ENCODE results near the gene GLB1L3.
A peak's percentile ranks its signal among the peaks of the same experiment; 100 is the strongest.
"Not testable (repeated sequence)": the region's sequence is repeated elsewhere in the genome, so short reads cannot be mapped to it uniquely, and the experiment has no call there.

GLB1L3 gene

GRCh38 chr11:134313821-134314607, 37.8 kb downstream of the GLB1L3 start:
- DNase-seq (ENCODE audit: low read depth) = no peak

GRCh38 chr11:134317103-134317502, 40.9 kb downstream of the GLB1L3 start:
- DNase-seq (ENCODE audit: low read depth) = no peak

- DNase-seq (ENCODE audit: low read depth) = not testable (repeated sequence)
These were observed 45.2 kb downstream of the GLB1L3 start for GRCh38 chr11:134321373-134321772.

- DNase-seq (ENCODE audit: low read depth) = no peak
These were observed 46.4 kb downstream of the GLB1L3 start for GRCh38 chr11:134322553-134322952.

GRCh38 chr11:134328433-134328832, 52.3 kb downstream of the GLB1L3 start:
- DNase-seq (ENCODE audit: low read depth) = no peak

GRCh38 chr11:134330611-134331353, 54.6 kb downstream of the GLB1L3 start:
- no peak for DNase-seq (ENCODE audit: low read depth)

- peak; percentile 74 for DNase-seq (ENCODE audit: low read depth)
These were observed 55.4 kb downstream of the GLB1L3 start, which contains the start of gene GLB1L2 for GRCh38 chr11:134331354-134332188. Gene GLB1L2 (plus strand): TSS chr11:134331988. CDS start chr11:134332062, 74 bp downstream.

- DNase-seq (ENCODE audit: low read depth) = peak; percentile 9
These were observed 56.0 kb downstream of the GLB1L3 start for GRCh38 chr11:134332189-134332631.

GRCh38 chr11:134332782-134333181, 56.6 kb downstream of the GLB1L3 start:
- no peak for DNase-seq (ENCODE audit: low read depth)

- DNase-seq (ENCODE audit: low read depth) = no peak
These were observed 57.1 kb downstream of the GLB1L3 start for GRCh38 chr11:134333312-134333711.

- DNase-seq (ENCODE audit: low read depth) = no peak
These were observed 57.8 kb downstream of the GLB1L3 start for GRCh38 chr11:134333946-134334345.

- no peak for DNase-seq (ENCODE audit: low read depth)
These were observed 58.8 kb downstream of the GLB1L3 start for GRCh38 chr11:134334796-134335571.

- DNase-seq (ENCODE audit: low read depth) = no peak
These were observed 60.9 kb downstream of the GLB1L3 start for GRCh38 chr11:134337051-134337450.

GRCh38 chr11:134338068-134338467, 61.9 kb downstream of the GLB1L3 start:
- no peak for DNase-seq (ENCODE audit: low read depth)

- no peak for DNase-seq (ENCODE audit: low read depth)
These were observed 62.5 kb downstream of the GLB1L3 start for GRCh38 chr11:134338654-134339053.

GRCh38 chr11:134339756-134340155, 63.6 kb downstream of the GLB1L3 start:
- no peak for DNase-seq (ENCODE audit: low read depth)

- DNase-seq (ENCODE audit: low read depth) = no peak
These were observed 64.3 kb downstream of the GLB1L3 start for GRCh38 chr11:134340354-134340964.

- DNase-seq (ENCODE audit: low read depth) = no peak
These were observed 65.8 kb downstream of the GLB1L3 start for GRCh38 chr11:134341805-134342571.

GRCh38 chr11:134342572-134343340, 66.6 kb downstream of the GLB1L3 start:
- DNase-seq (ENCODE audit: low read depth) = no peak

All from stimulated activated CD4-positive, alpha-beta T cell treated with anti-CD3 and anti-CD28 coated beads, Interleukin-2, amount 100 ng/mL, for 4 hours (primary cell).